Measurements from ENCODE around the gene CFAP69.
"Not testable (repeated sequence)": the region's sequence is repeated elsewhere in the genome, so short reads cannot be mapped to it uniquely, and the experiment has no call there.

CFAP69 gene

DNA sequence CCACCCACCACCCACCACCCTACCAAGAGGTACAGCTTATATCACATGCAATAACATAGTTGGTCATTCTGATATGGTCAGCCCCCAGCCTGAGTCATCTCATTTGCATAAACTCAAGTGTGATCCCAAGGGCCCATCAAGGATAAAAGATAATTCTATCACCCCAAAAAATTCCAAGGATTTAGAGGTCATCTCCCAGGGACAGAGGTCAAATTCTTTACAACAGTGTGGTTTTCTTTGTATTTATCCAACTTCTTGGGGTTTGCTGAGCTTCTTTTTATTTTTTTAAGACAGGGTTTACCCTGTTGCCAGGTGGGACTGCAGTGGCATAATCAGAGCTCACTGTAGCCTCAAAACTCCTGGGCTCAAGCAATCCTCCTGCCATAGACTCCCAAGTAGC, 92.1 kb downstream of the CFAP69 start:
- no peak overlapping the region for H3K9ac ChIP-seq (ENCODE audit: insufficient read length, low read depth)
- H3K36me3 ChIP-seq (ENCODE audit: insufficient read depth, insufficient read length, low read length), result no peaks in the 10 kb centered on the region
- H3K9me3 ChIP-seq (ENCODE audit: insufficient read depth, low read length), result no peaks in the 10 kb centered on the region
- H3K4me1 ChIP-seq (ENCODE audit: insufficient read depth, insufficient read length), result no peaks in the 10 kb centered on the region
- TF ChIP-seq ZNF274 (IDR thresholded peaks at IDR 0.05; ENCODE audit: low read depth, low read length) (no peak), YY1 (IDR thresholded peaks at IDR 0.05; ENCODE audit: insufficient read depth, insufficient read length) (no peak), SUZ12 (IDR thresholded peaks at IDR 0.05; ENCODE audit: extremely low read depth, insufficient read depth, insufficient read length) (no peak)
- no peak overlapping the region for H3K4me3 ChIP-seq (ENCODE audit: insufficient read length, low read depth)
- DNase-seq (ENCODE audit: low read depth, low spot score), result no peak
- no peaks in the 10 kb centered on the region for H3K27me3 ChIP-seq (ENCODE audit: insufficient read depth, insufficient read length)

DNA sequence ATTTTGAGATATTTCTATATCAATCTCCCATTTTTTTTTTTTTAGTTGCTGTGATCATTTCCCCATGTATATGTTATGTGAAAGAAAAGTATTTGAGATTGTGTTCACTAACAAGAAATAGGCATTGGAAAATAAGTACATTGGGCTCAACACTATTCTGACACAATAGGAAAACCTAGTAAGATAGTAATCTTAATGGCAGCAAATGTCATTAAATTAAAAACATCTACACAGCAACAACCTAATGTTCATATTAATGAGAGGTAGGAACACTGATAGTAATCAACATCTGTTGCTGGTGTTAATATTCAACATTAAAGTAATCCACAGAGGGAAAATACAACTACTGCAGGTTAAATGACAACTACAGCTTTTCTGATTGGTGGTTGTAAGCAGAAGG, 100.0 kb downstream of the CFAP69 start:
- Histone ChIP-seq H3K36me3 (ENCODE audit: insufficient read depth, insufficient read length, low read length) (no peaks in the 10 kb centered on the region), H3K27me3 (ENCODE audit: insufficient read depth, insufficient read length) (no peaks in the 10 kb centered on the region), H3K9ac (ENCODE audit: insufficient read length, low read depth) (no peak overlapping the region), H3K9me3 (ENCODE audit: insufficient read depth, low read length) (no peaks in the 10 kb centered on the region), H3K4me3 (ENCODE audit: insufficient read length, low read depth) (no peak overlapping the region), H3K4me1 (ENCODE audit: insufficient read depth, insufficient read length) (no peaks in the 10 kb centered on the region)
- no peak for TF ChIP-seq SUZ12 (IDR thresholded peaks at IDR 0.05; ENCODE audit: extremely low read depth, insufficient read depth, insufficient read length)
- no peak for TF ChIP-seq YY1 (IDR thresholded peaks at IDR 0.05; ENCODE audit: insufficient read depth, insufficient read length)
- no peak for TF ChIP-seq ZNF274 (IDR thresholded peaks at IDR 0.05; ENCODE audit: low read depth, low read length)
- no peak for DNase-seq (ENCODE audit: low read depth, low spot score)

DNA sequence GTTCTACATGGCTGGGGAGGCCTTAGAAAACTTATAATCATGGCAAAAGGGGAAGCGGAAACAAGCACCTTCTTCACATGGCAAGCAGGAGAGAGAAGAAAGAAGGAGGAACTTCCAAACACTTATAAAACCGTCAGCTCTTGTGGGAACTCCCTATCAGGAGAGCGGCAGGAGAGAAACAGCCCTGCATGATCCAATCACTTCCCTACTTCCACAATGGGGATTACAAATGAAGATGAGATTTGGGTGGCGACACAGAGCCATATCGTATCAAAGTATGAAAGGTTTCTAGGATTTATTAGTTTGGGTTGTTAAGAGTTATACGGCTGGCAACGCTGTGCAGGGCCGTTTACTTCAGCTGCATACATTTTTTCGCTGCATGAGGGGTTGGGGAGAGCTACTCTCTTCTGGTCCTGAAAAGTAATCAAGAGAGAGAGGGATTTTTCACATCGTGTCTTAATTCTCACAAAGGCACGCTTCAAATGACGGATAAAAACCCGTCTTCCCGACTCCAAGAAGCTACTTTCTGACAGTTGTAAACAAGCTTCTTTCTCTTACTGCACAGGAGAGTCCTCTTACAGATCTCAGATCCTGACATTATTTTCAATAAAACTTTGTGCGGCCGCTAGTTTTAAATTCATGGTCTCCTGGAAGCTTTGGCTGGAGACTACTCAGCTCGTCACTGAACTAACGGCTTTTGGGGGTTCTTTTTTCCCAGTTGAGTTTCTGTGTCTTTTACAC, 100.8 kb downstream of the CFAP69 start:
- Histone ChIP-seq H3K27me3 (ENCODE audit: insufficient read depth, insufficient read length) (no peaks in the 10 kb centered on the region), H3K36me3 (ENCODE audit: insufficient read depth, insufficient read length, low read length) (peaks cover 3% of the 10 kb centered on the region), H3K9ac (ENCODE audit: insufficient read length, low read depth) (peak overlapping the region; percentile 83), H3K9me3 (ENCODE audit: insufficient read depth, low read length) (no peaks in the 10 kb centered on the region), H3K4me1 (ENCODE audit: insufficient read depth, insufficient read length) (no peaks in the 10 kb centered on the region), H3K4me3 (ENCODE audit: insufficient read length, low read depth) (peak overlapping the region; percentile 88)
- DNase-seq (ENCODE audit: low read depth, low spot score), result no peak
- no peak for TF ChIP-seq ZNF274 (IDR thresholded peaks at IDR 0.05; ENCODE audit: low read depth, low read length)
- no peak for TF ChIP-seq YY1 (IDR thresholded peaks at IDR 0.05; ENCODE audit: insufficient read depth, insufficient read length)
- no peak for TF ChIP-seq SUZ12 (IDR thresholded peaks at IDR 0.05; ENCODE audit: extremely low read depth, insufficient read depth, insufficient read length)

DNA sequence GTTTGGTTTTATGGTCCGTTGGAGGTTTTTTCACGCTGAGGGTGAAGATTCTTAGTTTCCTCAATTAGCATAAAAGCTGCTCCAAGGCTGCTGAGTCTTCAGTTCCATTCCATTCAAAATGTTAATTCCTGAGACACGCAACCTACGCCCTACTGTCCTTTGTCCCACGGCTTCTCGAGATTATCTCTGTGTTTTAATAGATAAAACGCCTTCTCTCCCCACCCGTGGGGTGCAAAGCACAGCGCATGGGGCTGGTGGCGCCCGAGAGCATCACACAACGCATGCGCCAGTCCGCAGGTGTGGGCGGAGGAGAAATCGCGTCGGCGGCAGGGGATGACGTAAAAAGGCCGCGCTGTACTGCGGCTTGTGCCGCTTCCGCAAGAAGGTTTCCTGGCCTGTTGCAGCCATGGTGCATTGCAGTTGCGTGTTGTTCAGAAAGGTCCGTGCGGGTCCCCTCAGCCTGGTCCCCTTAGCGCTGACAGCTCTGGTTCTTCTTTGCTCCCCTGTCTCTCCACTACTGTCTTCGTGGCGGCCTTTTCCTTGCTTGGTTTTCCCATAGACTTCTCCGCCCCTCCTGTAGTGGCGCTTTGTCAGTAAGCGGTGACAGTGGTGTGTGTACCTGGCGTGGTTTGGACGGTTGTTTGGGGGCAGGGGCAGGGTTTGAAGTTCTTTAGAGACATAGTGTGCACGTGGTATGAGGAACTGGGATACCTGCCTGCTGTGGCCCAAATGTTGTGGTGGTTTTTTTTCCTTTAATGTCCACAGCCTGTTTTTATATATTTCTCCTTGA, 101.6 kb downstream of the CFAP69 start, which contains the start of gene GTPBP10:
Gene GTPBP10, plus strand, starts transcription at position 381 of the 790 bp plus-strand sequence. Its CDS starts 26 bp downstream, at position 407.
- Histone ChIP-seq H3K4me3 (ENCODE audit: insufficient read length, low read depth) (peak within 1 kb of the TSS; percentile 88), H3K36me3 (ENCODE audit: insufficient read depth, insufficient read length, low read length) (peaks cover 5% of the 10 kb centered on the region), H3K9ac (ENCODE audit: insufficient read length, low read depth) (peak within 1 kb of the TSS; percentile 91), H3K27me3 (ENCODE audit: insufficient read depth, insufficient read length) (no peaks in the 10 kb centered on the region), H3K9me3 (ENCODE audit: insufficient read depth, low read length) (no peaks in the 10 kb centered on the region), H3K4me1 (ENCODE audit: insufficient read depth, insufficient read length) (no peaks in the 10 kb centered on the region)
- TF ChIP-seq YY1 (IDR thresholded peaks at IDR 0.05; ENCODE audit: insufficient read depth, insufficient read length) (no peak), ZNF274 (IDR thresholded peaks at IDR 0.05; ENCODE audit: low read depth, low read length) (no peak), SUZ12 (IDR thresholded peaks at IDR 0.05; ENCODE audit: extremely low read depth, insufficient read depth, insufficient read length) (no peak)
- DNase-seq (ENCODE audit: low read depth, low spot score), result peak; percentile 92

DNA sequence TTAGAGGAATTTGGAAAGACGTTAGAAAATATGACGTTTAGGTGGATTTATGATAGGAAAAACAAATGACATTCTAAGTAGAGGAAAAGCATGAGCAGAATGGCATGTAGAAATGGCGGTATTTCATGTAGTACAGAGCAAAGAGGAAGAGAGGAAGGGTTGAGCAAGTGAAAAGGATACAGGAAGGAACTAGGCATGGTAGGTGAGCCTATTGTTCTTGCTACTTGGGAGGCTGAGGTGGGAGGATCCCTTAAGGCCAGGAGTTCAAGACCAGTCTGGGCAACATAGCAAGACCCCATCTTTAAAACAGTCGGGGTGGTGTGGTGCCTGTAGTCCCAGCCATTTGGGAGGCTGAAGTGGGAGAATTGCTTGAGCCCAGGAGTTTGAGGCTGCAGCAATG, 102.8 kb downstream of the CFAP69 start:
- H3K27me3 ChIP-seq (ENCODE audit: insufficient read depth, insufficient read length), result no peaks in the 10 kb centered on the region
- DNase-seq (ENCODE audit: low read depth, low spot score), result no peak
- no peaks in the 10 kb centered on the region for H3K4me1 ChIP-seq (ENCODE audit: insufficient read depth, insufficient read length)
- no peak overlapping the region for H3K4me3 ChIP-seq (ENCODE audit: insufficient read length, low read depth)
- H3K36me3 ChIP-seq (ENCODE audit: insufficient read depth, insufficient read length, low read length), result peaks cover 6% of the 10 kb centered on the region
- no peak for TF ChIP-seq YY1 (IDR thresholded peaks at IDR 0.05; ENCODE audit: insufficient read depth, insufficient read length)
- no peak for TF ChIP-seq SUZ12 (IDR thresholded peaks at IDR 0.05; ENCODE audit: extremely low read depth, insufficient read depth, insufficient read length)
- no peak for TF ChIP-seq ZNF274 (IDR thresholded peaks at IDR 0.05; ENCODE audit: low read depth, low read length)
- no peak overlapping the region for H3K9ac ChIP-seq (ENCODE audit: insufficient read length, low read depth)
- H3K9me3 ChIP-seq (ENCODE audit: insufficient read depth, low read length), result no peaks in the 10 kb centered on the region

DNA sequence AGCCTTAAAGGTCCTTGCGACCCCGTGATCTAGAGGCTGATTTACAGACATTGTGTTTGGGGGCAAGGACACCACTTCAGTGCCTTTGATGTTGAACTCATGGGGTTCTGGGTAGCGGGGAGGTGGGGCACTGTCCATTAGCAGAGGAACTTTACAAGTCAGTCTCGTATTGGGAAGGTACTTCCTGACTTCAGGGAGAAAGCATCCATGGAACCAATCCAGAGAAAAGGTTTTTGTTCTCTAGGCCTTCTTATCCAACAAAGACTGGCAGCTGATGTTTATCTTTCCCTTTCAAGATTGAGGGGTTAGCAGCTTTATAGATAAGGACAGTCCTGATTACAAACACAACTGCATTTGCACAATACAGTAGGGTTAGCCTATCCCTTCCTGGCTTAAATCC, 104.3 kb downstream of the CFAP69 start:
- H3K9ac ChIP-seq (ENCODE audit: insufficient read length, low read depth), result no peak overlapping the region
- no peak overlapping the region for H3K4me3 ChIP-seq (ENCODE audit: insufficient read length, low read depth)
- H3K9me3 ChIP-seq (ENCODE audit: insufficient read depth, low read length), result no peaks in the 10 kb centered on the region
- no peaks in the 10 kb centered on the region for H3K27me3 ChIP-seq (ENCODE audit: insufficient read depth, insufficient read length)
- no peak for DNase-seq (ENCODE audit: low read depth, low spot score)
- TF ChIP-seq YY1 (IDR thresholded peaks at IDR 0.05; ENCODE audit: insufficient read depth, insufficient read length) (no peak), SUZ12 (IDR thresholded peaks at IDR 0.05; ENCODE audit: extremely low read depth, insufficient read depth, insufficient read length) (no peak), ZNF274 (IDR thresholded peaks at IDR 0.05; ENCODE audit: low read depth, low read length) (no peak)
- peaks cover 13% of the 10 kb centered on the region for H3K36me3 ChIP-seq (ENCODE audit: insufficient read depth, insufficient read length, low read length)
- H3K4me1 ChIP-seq (ENCODE audit: insufficient read depth, insufficient read length), result no peaks in the 10 kb centered on the region

DNA sequence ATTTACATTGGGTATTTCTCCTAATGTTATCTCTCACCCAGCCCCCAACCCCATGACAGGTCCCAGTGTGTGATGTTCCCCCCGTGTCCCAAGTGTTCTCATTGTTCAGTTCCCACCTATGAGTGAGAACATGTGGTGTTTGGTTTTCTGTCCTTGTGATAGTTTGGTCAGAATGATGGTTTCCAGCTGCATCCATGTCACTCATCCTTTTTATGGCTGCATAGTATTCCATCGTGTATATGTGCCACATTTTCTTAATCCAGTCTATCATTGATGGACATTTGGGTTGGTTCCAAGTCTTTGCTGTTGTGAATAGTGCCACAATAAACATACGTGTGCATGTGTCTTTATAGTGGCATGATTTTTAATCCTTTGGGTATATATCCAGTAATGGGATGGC, 105.1 kb downstream of the CFAP69 start:
- not testable (repeated sequence) for H3K9me3 ChIP-seq (ENCODE audit: insufficient read depth, low read length); H3K4me3 ChIP-seq (ENCODE audit: insufficient read length, low read depth); H3K9ac ChIP-seq (ENCODE audit: insufficient read length, low read depth); H3K4me1 ChIP-seq (ENCODE audit: insufficient read depth, insufficient read length); H3K27me3 ChIP-seq (ENCODE audit: insufficient read depth, insufficient read length); DNase-seq (ENCODE audit: low read depth, low spot score)
- H3K36me3 ChIP-seq (ENCODE audit: insufficient read depth, insufficient read length, low read length), result peaks cover 15% of the 10 kb centered on the region
